Breast epithelium (tissue), 4 donors: ENCODE data around the gene PRR29. TPM values are rescaled to one million over a fixed set of nuclear protein-coding genes. Genes with fewer than 3 reads are reported as not detected.
A peak's percentile ranks its signal among the peaks of the same experiment; 100 is the strongest.

Experiments
- DNase-seq, 2 donors: peaks; one replicate each; pipeline ENCODE4 v3.0.0-alpha.2; 2019; ENCODE audit warnings: low spot score in 2 of 2
- H3K27ac ChIP-seq, 2 donors: fragments of 200-600 bp; sonication (generic) in 1 of 2; one replicate each; pipeline ENCODE4 v1.5.1; 2016 to 2019; ENCODE audit warnings: mild to moderate bottlenecking in 1 of 2
- H3K27me3 ChIP-seq, 2 donors: fragments of 200-600 bp; sonication (generic) in 1 of 2; one replicate each; pipeline versions ENCODE4 v1.5.1 to v1.6.0; 2017 to 2019; ENCODE audit warnings: control low read depth in 1 of 2, mild to moderate bottlenecking in 1 of 2
- H3K36me3 ChIP-seq: fragments of 200-600 bp; one replicate; pipeline ENCODE4 v1.5.1; 2019
- H3K4me1 ChIP-seq, 2 donors: fragments of 200-600 bp; sonication (generic); one replicate each; pipeline ENCODE4 v1.5.1; 2016 to 2019; ENCODE audit warnings: control low read depth in 1 of 2
- H3K4me3 ChIP-seq, 3 donors: fragments of 200-600 bp; sonication (generic); 1 replicate in 2 of 3; 2 replicates in 1 of 3; pipeline ENCODE4 v1.5.1; 2016 to 2019; ENCODE audit warnings: mild to moderate bottlenecking in 3 of 3, moderate library complexity in 2 of 3
- H3K9me3 ChIP-seq, 2 donors: fragments of 200-600 bp; sonication (generic) in 1 of 2; one replicate each; pipeline ENCODE4 v1.5.1; 2016 to 2019; ENCODE audit warnings: control low read depth in 1 of 2
- CTCF ChIP-seq, 3 donors: fragments of 450-650 bp; IDR thresholded peaks; one replicate each; pipeline ENCODE4 v1.5.1; 2016 to 2017; ENCODE audit warnings: antibody characterized with exemption in 3 of 3, mild to moderate bottlenecking in 3 of 3, moderate library complexity in 3 of 3
- POLR2A ChIP-seq: fragments of 450-650 bp; IDR thresholded peaks from one replicate; pipeline ENCODE4 v1.6.1; 2016; ENCODE audit warnings: antibody characterized with exemption, mild to moderate bottlenecking, moderate library complexity
- POLR2AphosphoS5 ChIP-seq, 3 donors: sonication (generic); formaldehyde crosslinking; IDR thresholded peaks; one replicate each; pipeline ENCODE4 v1.6.1; 2017; ENCODE audit warnings: antibody characterized with exemption in 3 of 3
- intact Hi-C: fragments of 100-400 bp; cut with DNase I; formaldehyde crosslinking; loops from one replicate; pipeline ENCODE4 v1.15.1; 2023; ENCODE audit warnings: low total_unique reads
- total RNA-seq, 3 donors: library from RNA; depleted of rRNA; stranded (reverse); fragments of >200 nt; gene quantifications; one replicate each; pipeline ENCODE4 v1.1.0, GENCODE V29; 2016

The PRR29 gene
- total RNA-seq, 3 donors from 2014 or later, result 0.15 to 1.3 (median 0.16) TPM

GRCh38 chr17:63984236-63984635 is 13.9 kb upstream of the PRR29 start:
- no peaks in the 10 kb centered on the region for H3K36me3 ChIP-seq
- intact Hi-C loops, result no loop called here
- no peak for DNase-seq
- H3K27ac ChIP-seq, result peak overlapping the region; percentile 26 to 88
- TF ChIP-seq CTCF (IDR thresholded peaks at IDR 0.05) (no peak), POLR2AphosphoS5 (IDR thresholded peaks at IDR 0.05) (no peak), POLR2A (no peak)
- no peak overlapping the region for H3K4me3 ChIP-seq
- H3K9me3 ChIP-seq, result no peaks in the 10 kb centered on the region
- H3K4me1 ChIP-seq, result peaks cover 2 to 3% of the 10 kb centered on the region in 2 donors
- H3K27me3 ChIP-seq, result no peaks in the 10 kb centered on the region

- Histone ChIP-seq H3K27me3 (no peaks in the 10 kb centered on the region), H3K4me3 (no peak overlapping the region), H3K9me3 (no peaks in the 10 kb centered on the region), H3K27ac (peak overlapping the region; percentile 57 to 88), H3K36me3 (no peaks in the 10 kb centered on the region), H3K4me1 (peaks cover 3 to 5% of the 10 kb centered on the region in 2 donors)
- TF ChIP-seq POLR2AphosphoS5 (IDR thresholded peaks at IDR 0.05) (peak in 1 of 3 donors; percentile 47), POLR2A (no peak), CTCF (IDR thresholded peaks at IDR 0.05) (no peak)
- intact Hi-C loops, result no loop called here
- no peak for DNase-seq
Observed at GRCh38 chr17:63984651-63985386, 13.3 kb upstream of the PRR29 start.

GRCh38 chr17:63985387-63986140 is 12.6 kb upstream of the PRR29 start:
- intact Hi-C loops, result no loop called here
- Histone ChIP-seq H3K4me3 (no peak overlapping the region), H3K27ac (peak overlapping the region; percentile 57 to 88), H3K4me1 (peaks cover 3 to 7% of the 10 kb centered on the region in 2 donors), H3K9me3 (no peaks in the 10 kb centered on the region), H3K27me3 (peaks cover 0 to 7% of the 10 kb centered on the region in 2 donors), H3K36me3 (no peaks in the 10 kb centered on the region)
- DNase-seq, result no peak
- TF ChIP-seq POLR2A, result no peak
- TF ChIP-seq CTCF (IDR thresholded peaks at IDR 0.05), result no peak
- TF ChIP-seq POLR2AphosphoS5 (IDR thresholded peaks at IDR 0.05), result no peak

- H3K9me3 ChIP-seq, result no peaks in the 10 kb centered on the region
- TF ChIP-seq POLR2A, result no peak
- no peak for TF ChIP-seq CTCF (IDR thresholded peaks at IDR 0.05)
- TF ChIP-seq POLR2AphosphoS5 (IDR thresholded peaks at IDR 0.05), result no peak
- intact Hi-C loops, result no loop called here
- peaks cover 0 to 7% of the 10 kb centered on the region in 2 donors for H3K27me3 ChIP-seq
- no peak overlapping the region for H3K27ac ChIP-seq
- peaks cover 3 to 9% of the 10 kb centered on the region in 2 donors for H3K4me1 ChIP-seq
- no peak overlapping the region for H3K4me3 ChIP-seq
- no peak for DNase-seq
- H3K36me3 ChIP-seq, result no peaks in the 10 kb centered on the region
Observed at GRCh38 chr17:63986821-63987220, 11.3 kb upstream of the PRR29 start.
